Endothelial cell of umbilical vein (primary cell): ENCODE results near the gene JMJD7. TPM values are rescaled to one million over a fixed set of nuclear protein-coding genes. Genes with fewer than 3 reads are reported as not detected.

Experiments used
- BruUV-seq: library from RNA; stranded (reverse); fragments of 400-500 nt; replicated peaks from 2 replicates; lab custom pipeline; 2021; lab: Mats Ljungman, UMichigan
- CTCF ChIA-PET: fragments of 300-600, 350-600 bp; sonication (Branson Sonifier 250); formaldehyde crosslinking; loops from one replicate; lab custom pipeline; 2021; ENCODE audit warnings: antibody characterized with exemption, inconsistent platforms; lab: Charles Lee
- POLR2A ChIA-PET: fragments of 300-600, 350-600 bp; sonication (Branson Sonifier 250); formaldehyde crosslinking; loops from one replicate; lab custom pipeline; 2021; ENCODE audit warnings: antibody characterized with exemption, inconsistent platforms; lab: Charles Lee
- DNase-seq: peaks from one replicate; pipeline ENCODE4 v3.0.0-alpha.2; 2011; ENCODE audit warnings: low read depth, low spot score
- FAIRE-seq: peaks from 2 replicates; lab custom pipeline; 2011; peaks lifted over from hg19 to GRCh38; lab: Jason Lieb, UNC
- H2AFZ ChIP-seq: 2 replicates; pipeline ENCODE4 v1.6.0; 2012; ENCODE audit warnings: low read depth, low read length, control low read depth, inconsistent platforms
- H3K27ac ChIP-seq: 2 replicates; pipeline ENCODE4 v1.5.1; 2011; ENCODE audit warnings: low read depth, mild to moderate bottlenecking, control low read depth, low read length, moderate library complexity; ENCODE audit not compliant: insufficient read depth
- H3K27me3 ChIP-seq, 2 experiments: 2 replicates each; pipeline versions ENCODE4 v1.6.0 to v1.6.1; 2011; ENCODE audit warnings: low read length in 2 of 2, mixed read lengths in 1 of 2; ENCODE audit not compliant: control insufficient read depth in 2 of 2, insufficient read depth in 2 of 2
- H3K36me3 ChIP-seq, 2 experiments: 2 replicates in 1 of 2; 3 replicates in 1 of 2; pipeline ENCODE4 v1.5.1; 2011; ENCODE audit warnings: low read length in 2 of 2, mild to moderate bottlenecking in 1 of 2, moderate library complexity in 1 of 2; ENCODE audit not compliant: control insufficient read depth in 2 of 2, insufficient read depth in 2 of 2; ENCODE audit errors: extremely low read depth in 1 of 2
- H3K4me1 ChIP-seq: 3 replicates; pipeline ENCODE4 v1.5.1; 2011; ENCODE audit warnings: mild to moderate bottlenecking, low read length; ENCODE audit not compliant: control insufficient read depth, insufficient read depth; ENCODE audit errors: extremely low read depth
- H3K4me2 ChIP-seq: 2 replicates; pipeline ENCODE4 v1.6.1; 2011; ENCODE audit warnings: low read length, control low read depth, mixed read lengths; ENCODE audit not compliant: insufficient read depth
- H3K4me3 ChIP-seq, 3 experiments: fragments of 200-600 bp in 1 of 3; sonication (generic), shearing (Covaris generic) in 1 of 3; replicated peaks in 1 of 3; 2 replicates each; pipeline ENCODE4 v1.5.1; 2011 to 2016; ENCODE audit warnings: control low read depth in 3 of 3, low read length in 3 of 3, mild to moderate bottlenecking in 2 of 3, inconsistent platforms in 1 of 3, low read depth in 1 of 3, moderate library complexity in 1 of 3; ENCODE audit not compliant: insufficient read depth in 1 of 3
- H3K79me2 ChIP-seq: 2 replicates; pipeline ENCODE4 v1.6.0; 2012; ENCODE audit warnings: low read length, inconsistent platforms; ENCODE audit not compliant: control insufficient read depth, insufficient read depth
- H3K9ac ChIP-seq: replicated peaks from 2 replicates; pipeline ENCODE3; 2011; ENCODE audit warnings: low read length, control low read depth; ENCODE audit not compliant: insufficient read depth; ENCODE audit errors: extremely low read depth
- H3K9me1 ChIP-seq: replicated peaks from 3 replicates; pipeline ENCODE4 v1.6.0; 2011; ENCODE audit warnings: mild to moderate bottlenecking, low read length; ENCODE audit not compliant: control insufficient read depth, insufficient read depth; ENCODE audit errors: extremely low read depth
- H3K9me3 ChIP-seq: replicated peaks from 2 replicates; pipeline ENCODE4 v1.5.1; 2012; ENCODE audit warnings: low read length, inconsistent platforms; ENCODE audit not compliant: control insufficient read depth, insufficient read depth
- H4K20me1 ChIP-seq: replicated peaks from 2 replicates; pipeline ENCODE3; 2011; ENCODE audit warnings: mild to moderate bottlenecking, low read length; ENCODE audit not compliant: control insufficient read depth, insufficient read depth; ENCODE audit errors: extremely low read depth
- CTCF ChIP-seq, 2 donors: IDR thresholded peaks; 1 replicate in 1 of 2; 2 replicates in 1 of 2; pipeline ENCODE4 v1.5.1; 2011; ENCODE audit warnings: low read length in 2 of 2, mild to moderate bottlenecking in 2 of 2, moderate library complexity in 2 of 2, control low read depth in 1 of 2, inconsistent platforms in 1 of 2, low read depth in 1 of 2; ENCODE audit not compliant: insufficient read depth in 1 of 2; ENCODE audit errors: extremely low read depth in 1 of 2
- EZH2 ChIP-seq: IDR thresholded peaks from 2 replicates; pipeline ENCODE4 v1.6.1; 2012; ENCODE audit warnings: borderline replicate concordance, low read depth, mild to moderate bottlenecking, moderate library complexity, low read length, inconsistent platforms; ENCODE audit not compliant: severe bottlenecking
- FOS ChIP-seq: IDR thresholded peaks from 2 replicates; pipeline ENCODE4 v1.6.1; 2011; ENCODE audit warnings: mild to moderate bottlenecking, low read length, moderate library complexity, borderline replicate concordance; ENCODE audit not compliant: insufficient read depth
- GATA2 ChIP-seq: IDR thresholded peaks from 2 replicates; pipeline ENCODE4 v1.7.0; 2011; ENCODE audit warnings: low read depth, mild to moderate bottlenecking, moderate library complexity, mixed read lengths, low read length; ENCODE audit not compliant: insufficient read length, insufficient read depth
- JUN ChIP-seq: IDR thresholded peaks from 2 replicates; pipeline ENCODE4 v1.6.1; 2011; ENCODE audit warnings: borderline replicate concordance, low read depth; ENCODE audit not compliant: insufficient read length, insufficient read depth
- MAX ChIP-seq: IDR thresholded peaks from 2 replicates; pipeline ENCODE4 v1.6.1; 2011; ENCODE audit not compliant: insufficient read depth, insufficient read length
- MYC ChIP-seq: IDR thresholded peaks from one replicate; pipeline ENCODE4 v1.6.1; 2011; ENCODE audit warnings: mild to moderate bottlenecking, low read depth, low read length
- POLR2A ChIP-seq: IDR thresholded peaks from 2 replicates; pipeline ENCODE4 v1.6.1; 2012; ENCODE audit warnings: low read depth, mild to moderate bottlenecking, control low read depth, low read length
- POLR2AphosphoS5 ChIP-seq: IDR thresholded peaks from 2 replicates; pipeline ENCODE4 v1.6.1; 2012; ENCODE audit warnings: low read depth, mild to moderate bottlenecking, control low read depth, low read length, moderate library complexity; ENCODE audit not compliant: insufficient read depth
- dilution Hi-C: fragments of 300-500 bp; cut with MboI; formaldehyde crosslinking; loops from one replicate; pipeline ENCODE4 v1.15.0; 2019; ENCODE audit warnings: low sequenced_read_pairs; ENCODE audit not compliant: extremely low pct_ligation_motif_present
- intact Hi-C: fragments of 100-400 bp; cut with micrococcal nuclease; formaldehyde crosslinking; loops from one replicate; pipeline ENCODE4 v1.10.0; 2022
- polyA plus RNA-seq, 4 experiments: library from polyadenylated mRNA; depleted of rRNA in 3 of 4; stranded (reverse) in 3 of 4; unstranded in 1 of 4; fragments of >200 nt; gene quantifications; 2 replicates each; pipeline versions ENCODE4 v1.2.1 to v1.2.3, GENCODE V29; 2011 to 2012; ENCODE audit warnings: missing spikeins in 1 of 4
- total RNA-seq: library from RNA; stranded (reverse); gene quantifications from 2 replicates; pipeline ENCODE4 v1.2.3, GENCODE V29; 2021

Gene JMJD7
- total and polyA plus RNA-seq, 2 donors (not counting 3 experiments of a cell fraction or from before 2014, with no cell fraction given), result 7.3 to 11.4 TPM

- H3K9me1 ChIP-seq, result no peaks in the 10 kb centered on the region
- POLR2A ChIA-PET, result no interaction called here
- TF ChIP-seq MAX, result no peak
- no peak overlapping the region for H3K4me3 ChIP-seq
- CTCF ChIA-PET, result interaction anchor here (0.6 to 1.4 kb wide), 4 partner anchors 24 to 856 kb away, joined by 3 to 5 read pairs (median 4); no protein-coding TSS in a partner anchor
- intact Hi-C loops, result no loop called here
- FAIRE-seq (no peak), DNase-seq (no peak)
- no peak overlapping the region for H3K27ac ChIP-seq
- H4K20me1 ChIP-seq, result no peaks in the 10 kb centered on the region
- BruUV-seq, result no TSS peak
- H2AFZ ChIP-seq, result no peak overlapping the region
- no peaks in the 10 kb centered on the region for H3K9me3 ChIP-seq
- no peak overlapping the region for H3K9ac ChIP-seq
- H3K79me2 ChIP-seq, result no peaks in the 10 kb centered on the region
- H3K4me2 ChIP-seq, result no peak overlapping the region
- dilution Hi-C loops, result no loop called here
- H3K27me3 ChIP-seq, result no peaks in the 10 kb centered on the region
- H3K36me3 ChIP-seq, result peaks cover 2 to 38% of the 10 kb centered on the region in 2 experiments
- no peaks in the 10 kb centered on the region for H3K4me1 ChIP-seq
Measured at GRCh38 chr15:41869770-41870688, 42.1 kb downstream of the JMJD7 start.

GRCh38 chr15:41870689-41871081 is 42.8 kb downstream of the JMJD7 start:
- intact Hi-C loops, result no loop called here
- DNase-seq, result no peak
- dilution Hi-C loops, result no loop called here
- POLR2A ChIA-PET, result no interaction called here
- CTCF ChIA-PET, result interaction anchor here (0.6 to 1.4 kb wide), 4 partner anchors 24 to 855 kb away, joined by 3 to 5 read pairs (median 4); no protein-coding TSS in a partner anchor
- no peak overlapping the region for H3K27ac ChIP-seq
- no peaks in the 10 kb centered on the region for H3K27me3 ChIP-seq
- no peaks in the 10 kb centered on the region for H4K20me1 ChIP-seq
- no peak for FAIRE-seq
- no peaks in the 10 kb centered on the region for H3K9me3 ChIP-seq
- no peak overlapping the region for H2AFZ ChIP-seq
- no peaks in the 10 kb centered on the region for H3K79me2 ChIP-seq
- no peaks in the 10 kb centered on the region for H3K9me1 ChIP-seq
- H3K9ac ChIP-seq, result no peak overlapping the region
- no peak overlapping the region for H3K4me3 ChIP-seq
- no peak overlapping the region for H3K4me2 ChIP-seq
- H3K4me1 ChIP-seq, result no peaks in the 10 kb centered on the region
- BruUV-seq, result no TSS peak
- TF ChIP-seq CTCF (IDR thresholded peaks at IDR 0.05; ENCODE audit: extremely low read depth in 1 of 2, insufficient read depth in 1 of 2, low read depth in 1 of 2, low read length in 2 of 2), result no peak
- TF ChIP-seq FOS, result no peak
- no peak for TF ChIP-seq JUN
- no peak for TF ChIP-seq GATA2
- no peak for TF ChIP-seq MAX
- no peak for TF ChIP-seq MYC
- no peak for TF ChIP-seq POLR2AphosphoS5
- TF ChIP-seq EZH2, result no peak
- no peak for TF ChIP-seq POLR2A
- peaks cover 2 to 38% of the 10 kb centered on the region in 2 experiments for H3K36me3 ChIP-seq
